ENCODE data around the gene PRR35.

The PRR35 gene

DNA sequence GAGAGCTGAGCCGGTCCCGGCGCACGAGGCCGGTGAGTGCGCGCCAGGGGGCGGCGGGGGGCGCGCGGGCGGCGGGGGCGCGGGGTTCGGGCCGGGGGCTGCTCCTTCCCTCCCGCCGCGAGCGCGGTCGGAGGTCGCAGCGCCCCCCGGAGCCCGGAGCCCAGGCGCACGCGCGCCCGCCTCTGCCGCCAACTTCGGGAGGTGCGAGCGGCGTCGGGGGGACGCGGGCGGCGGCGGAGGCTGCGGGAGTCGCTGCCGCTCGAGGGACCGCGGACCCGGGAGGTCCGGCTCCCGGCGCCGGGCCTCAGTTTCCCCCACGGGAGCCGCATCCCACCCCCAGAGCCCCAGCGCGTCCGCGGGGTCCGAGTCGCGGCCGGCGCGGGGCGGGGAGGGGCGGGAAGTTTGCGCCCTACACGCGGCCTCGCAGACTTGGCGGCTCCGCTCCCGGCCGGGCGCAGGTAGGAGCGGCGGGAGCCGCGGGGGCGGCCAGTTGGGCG lies at the start of gene PRR35:
TSS of gene PRR35 (plus strand) at position 191 of the 497 bp plus-strand sequence. CDS start 2,901 bp downstream, outside the sequence.
- DNase-seq: no peak

DNA sequence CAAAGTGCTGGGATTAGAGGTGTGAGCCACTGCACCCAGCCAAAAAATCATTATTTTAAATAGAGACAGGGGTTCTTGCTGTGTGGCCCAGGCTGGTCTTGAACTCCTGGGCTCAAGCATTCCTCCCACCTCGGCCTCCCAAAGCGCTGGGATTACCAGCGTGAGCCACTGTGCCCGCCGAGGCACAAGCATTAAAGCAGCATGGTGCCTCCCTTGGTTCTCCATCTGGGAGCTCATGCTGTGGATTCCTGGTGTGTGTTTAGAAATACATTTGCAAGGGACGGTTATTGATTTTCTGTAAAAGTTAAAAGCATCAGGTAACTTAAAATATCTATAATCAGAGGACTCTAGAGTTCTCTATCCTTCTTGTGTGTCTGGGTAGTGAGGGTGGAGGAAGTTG lies 47.4 kb upstream of the PRR35 start:
- no peak for DNase-seq

DNA sequence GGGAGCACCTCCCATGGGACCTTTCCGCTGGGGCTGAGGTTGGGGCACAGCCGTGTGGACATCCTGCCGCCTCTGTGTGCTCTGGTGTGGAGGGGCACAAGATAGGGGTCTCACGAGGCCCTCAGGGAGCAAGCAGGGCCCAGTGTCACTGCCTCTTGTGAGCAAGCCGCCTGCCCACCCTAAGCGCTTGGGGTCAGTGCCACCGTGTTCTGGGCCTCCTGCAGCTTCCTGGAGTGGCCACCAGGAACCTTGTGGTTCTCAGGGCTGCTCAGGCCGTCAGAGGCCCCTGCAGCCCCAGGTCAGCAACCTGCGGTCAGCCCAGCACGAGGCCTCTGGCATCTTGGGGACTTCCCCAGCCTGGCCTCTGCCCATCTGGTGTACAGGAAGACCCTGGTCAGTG lies 46.2 kb upstream of the PRR35 start:
- no peak for DNase-seq

DNA sequence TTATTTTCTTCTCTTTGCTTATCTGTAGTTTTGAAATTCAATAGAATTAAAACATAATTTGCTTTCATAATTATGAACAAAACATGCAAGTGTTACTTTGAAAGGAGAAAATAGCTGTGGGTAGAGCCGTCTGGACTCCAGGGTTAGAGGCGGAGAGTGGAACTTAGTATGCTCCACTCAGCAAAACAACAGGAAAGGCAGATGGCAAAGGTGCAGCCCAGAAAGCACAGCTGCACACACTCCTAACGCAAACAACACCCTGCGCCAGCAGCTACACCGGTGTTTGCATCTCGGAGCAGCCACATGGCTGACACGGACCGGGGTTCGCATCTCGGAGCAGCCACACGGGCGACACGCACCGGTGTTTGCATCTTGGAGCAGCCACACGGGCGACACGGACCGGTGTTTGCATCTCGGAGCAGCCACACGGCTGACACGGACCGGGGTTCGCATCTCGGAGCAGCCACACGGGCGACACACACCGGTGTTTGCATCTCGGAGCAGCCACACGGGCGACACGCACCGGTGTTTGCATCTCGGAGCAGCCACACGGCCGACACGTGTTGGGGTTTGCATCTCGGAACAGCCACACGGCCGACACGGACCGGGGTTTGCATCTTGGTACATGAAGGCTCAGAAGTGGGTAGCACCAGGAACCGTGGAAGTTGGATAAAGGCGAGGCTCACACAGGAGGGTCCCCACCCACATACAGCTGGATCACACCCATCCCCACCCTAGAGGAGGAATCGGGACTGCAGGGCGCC lies 44.8 kb upstream of the PRR35 start:
- no peak for DNase-seq

DNA sequence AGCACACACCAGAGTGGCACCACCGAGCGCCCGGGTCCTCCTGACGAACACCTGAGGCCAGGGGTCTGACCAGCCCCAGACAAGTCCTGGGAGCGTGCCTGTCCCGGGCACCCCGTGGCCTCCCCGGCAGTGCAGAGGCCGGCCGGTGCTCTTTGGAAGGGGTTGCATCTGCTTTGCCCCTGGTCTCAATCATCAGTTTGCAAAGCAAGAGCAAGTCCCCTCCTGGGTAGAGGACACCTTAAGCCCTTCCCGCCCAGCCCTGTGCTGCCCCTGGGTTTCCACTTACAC lies 44.3 kb upstream of the PRR35 start:
- no peak for DNase-seq

DNA sequence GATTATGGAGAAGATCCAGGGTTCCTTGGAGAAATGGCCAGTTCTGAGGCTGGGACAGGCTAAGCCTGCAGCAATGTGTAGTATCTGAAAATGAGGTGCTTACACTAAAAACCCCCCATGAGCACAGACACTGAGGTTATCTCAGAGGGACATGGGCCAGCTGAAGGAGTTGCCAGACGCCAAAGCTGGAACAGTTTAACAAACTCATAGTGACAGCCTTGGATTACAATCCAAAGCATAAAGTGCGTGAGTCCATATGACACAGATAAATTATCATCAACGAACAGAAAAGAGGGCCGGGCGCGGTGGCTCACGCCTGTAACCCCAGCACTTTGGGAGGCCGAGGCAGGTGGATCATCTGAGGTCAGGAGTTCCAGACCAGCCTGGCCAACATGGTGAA lies 43.9 kb upstream of the PRR35 start:
- DNase-seq: peak; percentile 65

DNA sequence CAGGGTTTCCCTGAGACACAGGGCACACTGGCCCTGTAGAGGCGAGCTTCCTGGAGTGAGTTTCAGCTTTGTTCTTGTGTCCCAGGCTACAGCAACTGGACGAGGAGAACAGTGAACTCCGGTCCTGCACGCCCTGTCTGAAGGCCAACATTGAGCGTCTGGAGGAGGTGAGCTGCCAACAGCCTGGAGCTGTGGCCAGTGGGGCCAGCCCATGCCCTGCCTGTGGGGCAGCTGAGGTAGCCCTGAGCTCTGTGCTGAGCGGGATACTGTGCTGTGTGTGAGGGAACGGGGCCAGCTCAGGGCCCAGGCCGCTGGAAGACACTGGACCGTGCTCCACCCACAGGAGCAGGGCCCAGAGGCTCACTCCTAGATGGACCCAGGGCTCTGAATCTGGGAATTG lies 41.3 kb upstream of the PRR35 start:
- DNase-seq: no peak

DNA sequence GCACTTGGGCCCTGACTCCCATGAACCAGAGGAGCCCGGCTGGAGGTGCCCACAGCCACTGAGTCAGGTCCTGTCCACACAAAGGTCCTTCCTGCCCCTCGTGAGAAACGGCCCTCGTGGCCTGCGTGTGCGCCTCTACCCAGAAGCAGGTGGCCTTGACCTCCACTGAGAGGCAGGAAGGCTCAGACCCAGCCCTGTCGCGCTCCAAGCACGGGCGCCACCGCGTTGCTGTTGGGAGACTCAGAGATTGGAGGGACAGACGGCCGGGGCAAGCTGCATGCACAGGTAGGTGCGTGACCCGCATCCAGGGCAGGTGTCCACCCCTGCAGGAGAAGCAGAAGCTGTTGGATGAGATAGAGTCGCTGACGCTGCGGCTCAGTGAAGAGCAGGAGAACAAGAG lies 40.8 kb upstream of the PRR35 start:
- DNase-seq: no peak

DNA sequence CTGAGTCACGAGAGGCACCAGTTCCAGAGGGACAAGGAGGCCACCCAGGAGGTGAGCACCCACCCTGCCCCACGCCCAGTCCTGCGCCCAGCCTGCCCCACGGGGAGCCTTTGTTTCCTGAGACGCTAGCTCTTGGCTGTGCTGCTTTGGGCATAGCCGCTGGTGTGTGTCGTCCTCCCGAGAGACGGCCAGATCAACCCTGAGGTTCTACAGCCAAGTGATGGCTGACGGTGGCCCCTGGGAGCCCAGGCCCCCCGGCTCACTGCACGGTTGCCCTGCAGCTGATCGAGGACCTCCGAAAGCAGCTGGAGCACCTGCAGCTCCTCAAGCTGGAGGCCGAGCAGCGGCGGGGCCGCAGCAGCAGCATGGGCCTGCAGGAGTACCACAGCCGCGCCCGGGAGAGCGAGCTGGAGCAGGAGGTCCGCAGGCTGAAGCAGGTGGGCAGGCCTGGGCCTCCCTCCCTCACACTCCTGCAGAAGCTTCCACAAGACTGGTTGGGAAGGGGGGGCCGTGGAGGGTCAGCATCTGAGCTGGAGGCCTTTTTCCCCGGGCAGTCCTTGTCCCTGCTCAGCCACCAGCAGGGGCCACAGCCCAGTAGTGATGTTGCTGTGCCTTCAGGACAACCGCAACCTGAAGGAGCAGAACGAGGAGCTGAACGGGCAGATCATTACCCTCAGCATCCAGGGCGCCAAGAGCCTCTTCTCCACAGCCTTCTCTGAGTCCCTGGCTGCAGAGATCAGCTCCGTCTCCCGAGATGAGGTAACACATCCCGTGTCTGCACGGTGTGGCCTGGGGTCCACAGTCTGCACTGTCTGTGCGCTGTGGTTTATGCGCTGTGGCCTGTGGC lies 40.1 kb upstream of the PRR35 start:
- DNase-seq: no peak

DNA sequence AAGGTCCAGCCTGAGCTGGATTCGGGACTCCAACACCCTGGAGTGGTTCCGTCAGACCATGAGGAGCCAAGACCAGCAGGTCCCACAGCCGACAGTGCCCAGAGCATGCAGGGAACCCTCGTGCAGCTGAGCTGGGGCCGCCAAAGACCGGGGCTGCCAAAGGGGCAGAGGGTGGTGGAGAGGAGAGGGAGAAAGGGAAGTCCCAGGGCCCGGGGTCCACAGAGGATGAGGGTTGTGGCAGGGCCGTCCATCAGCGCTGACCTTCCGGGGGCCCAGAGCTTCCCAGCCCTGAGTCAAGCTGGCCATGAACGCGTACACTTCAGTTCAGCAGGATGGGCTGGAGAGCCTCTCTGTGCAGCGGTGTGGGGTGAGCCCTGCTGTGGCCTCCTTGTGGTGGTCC lies 39.3 kb upstream of the PRR35 start:
- no peak for DNase-seq

DNA sequence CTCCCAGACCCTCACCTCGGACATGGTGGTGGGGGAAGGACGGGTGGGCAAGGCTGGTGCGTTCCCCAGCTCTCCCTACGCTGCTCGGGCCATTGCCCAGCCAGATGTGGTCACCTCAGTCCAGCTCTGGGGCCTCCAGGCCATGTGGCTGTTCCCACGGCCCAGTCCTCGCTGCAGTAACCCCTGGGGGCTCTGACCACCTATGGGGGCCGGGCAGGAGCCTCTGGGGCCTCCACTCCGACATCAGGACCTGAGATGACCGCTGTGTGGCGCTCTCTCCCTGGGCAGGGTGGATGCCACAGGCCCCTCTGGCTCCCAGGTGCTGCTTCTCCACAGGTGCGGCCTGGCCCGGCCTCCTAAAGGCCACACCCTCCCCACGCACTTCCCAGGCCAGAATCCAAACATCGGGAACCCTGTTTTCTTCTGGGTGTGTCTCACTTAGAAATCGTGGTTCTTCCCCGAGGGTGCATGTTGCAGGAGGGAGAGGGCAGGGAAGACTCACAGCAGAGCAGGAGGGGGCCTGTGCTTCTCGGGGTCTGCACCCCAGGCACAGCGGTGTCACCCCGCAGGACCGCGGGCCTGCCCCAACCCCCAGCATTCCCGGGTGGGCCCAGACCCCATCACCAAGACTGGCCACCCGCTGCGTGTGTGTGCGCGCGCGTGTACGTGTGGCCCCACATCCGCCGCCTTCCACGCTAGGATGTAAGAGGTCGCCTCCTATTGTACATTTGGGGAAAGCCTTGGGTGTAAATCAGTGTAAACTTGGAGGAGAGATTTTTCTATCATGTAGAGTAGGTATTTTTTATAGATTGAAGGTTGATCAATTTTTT lies 38.6 kb upstream of the PRR35 start:
- DNase-seq: no peak

DNA sequence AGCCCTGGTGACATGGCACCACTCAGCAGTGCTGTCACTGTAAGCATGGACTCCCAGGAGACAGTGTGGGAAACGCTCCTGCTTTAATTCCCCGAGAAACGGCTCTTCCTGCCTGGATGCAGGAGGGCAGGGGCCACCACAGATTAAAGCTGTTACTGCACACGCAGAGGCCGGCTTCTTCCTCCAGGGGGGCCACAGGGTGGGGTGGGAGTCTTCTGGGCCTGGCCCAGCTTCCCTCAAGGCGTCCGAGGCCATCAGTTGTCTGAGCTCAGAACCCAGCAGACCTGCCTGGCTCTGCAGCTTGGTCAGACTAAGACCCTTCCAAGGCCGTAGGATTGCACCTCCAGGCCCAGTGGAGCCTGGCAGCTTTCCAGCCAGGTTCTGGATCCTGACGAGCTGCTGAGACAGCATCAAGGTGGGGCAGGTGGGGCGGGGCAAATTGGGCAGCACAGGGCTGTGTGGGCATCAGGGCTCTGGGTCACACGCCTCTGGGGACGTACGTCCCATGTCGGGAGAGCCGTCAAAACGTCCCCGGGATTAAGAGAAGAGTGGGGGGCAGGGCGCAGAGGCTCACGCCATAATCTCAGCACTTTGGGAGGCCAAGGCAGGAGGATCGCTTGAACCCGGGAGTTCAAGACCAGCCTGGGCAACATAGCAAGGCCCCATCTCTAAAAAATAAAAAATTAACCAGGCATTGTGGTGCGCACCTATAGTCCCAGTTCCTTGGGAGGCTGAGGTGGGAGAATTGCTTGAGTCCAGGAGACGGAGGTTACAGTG lies 37.7 kb upstream of the PRR35 start:
- DNase-seq: no peak

DNA sequence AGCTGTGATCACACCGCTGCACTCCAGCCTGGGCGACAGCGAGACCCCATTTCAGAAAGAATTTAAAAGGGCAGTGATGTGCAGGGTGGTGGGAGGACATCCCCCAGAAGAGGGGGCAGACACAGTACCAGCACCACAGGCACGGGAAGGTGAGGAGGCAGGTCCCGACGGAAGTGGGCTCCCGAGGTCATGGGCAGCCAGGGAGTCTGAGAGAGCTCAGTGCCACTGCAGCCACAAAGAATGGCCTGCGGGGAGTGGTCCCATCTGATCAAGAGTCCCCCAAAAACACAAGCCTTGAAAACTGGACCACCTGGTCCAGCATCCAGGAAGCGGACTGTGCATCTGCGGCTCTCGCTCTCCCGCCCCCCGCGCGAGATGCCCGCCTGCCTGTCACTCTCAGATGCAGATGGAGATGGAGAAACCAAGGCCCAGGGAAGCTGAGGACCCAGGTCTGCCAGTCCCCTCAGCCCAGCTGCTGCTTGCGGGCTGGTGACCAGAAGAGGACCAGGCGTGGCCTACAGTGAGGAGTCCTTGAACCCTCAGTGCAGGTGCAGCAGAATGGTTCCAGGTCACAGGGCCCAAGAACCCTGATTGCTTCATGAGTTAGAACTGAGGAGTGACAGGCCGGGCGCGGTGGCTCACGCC lies 37.0 kb upstream of the PRR35 start:
- no peak for DNase-seq

DNA sequence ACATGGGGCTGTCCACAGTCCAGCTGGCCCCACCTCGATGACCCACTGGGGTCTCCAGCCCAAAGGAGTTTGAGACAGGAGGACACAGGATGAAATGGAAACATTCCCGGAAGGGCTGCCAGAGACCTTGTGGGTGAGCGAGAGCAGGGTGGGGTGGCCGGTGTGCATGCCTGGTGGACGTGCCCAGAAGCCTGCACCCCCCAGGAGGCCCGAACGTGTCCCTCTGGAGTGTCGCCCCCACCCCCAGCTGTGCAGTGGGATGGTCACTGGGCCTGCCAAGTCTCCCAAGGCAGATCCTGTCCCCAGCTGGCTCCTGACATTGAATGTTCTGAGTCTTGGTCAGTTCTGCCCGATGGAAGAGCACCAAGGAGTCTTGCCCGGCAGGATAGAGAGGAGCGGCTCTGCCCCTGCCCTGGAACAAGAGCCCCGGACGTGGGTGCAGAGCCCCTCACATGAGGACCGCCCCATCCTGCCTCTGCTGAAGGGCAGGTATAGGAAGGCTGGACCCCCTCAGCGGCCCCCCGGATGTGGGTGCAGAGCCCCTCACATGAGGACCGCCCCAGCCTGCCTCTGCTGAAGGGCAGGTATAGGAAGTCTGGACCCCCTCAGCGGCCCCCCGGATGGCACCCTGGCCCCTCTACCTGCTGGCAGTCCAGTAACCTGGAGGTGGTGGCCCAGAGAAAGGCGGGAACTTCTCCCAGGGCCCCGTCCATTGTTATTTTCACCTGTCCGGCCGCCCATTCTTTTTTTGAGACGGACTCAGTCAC lies 35.7 kb upstream of the PRR35 start:
- DNase-seq: no peak

DNA sequence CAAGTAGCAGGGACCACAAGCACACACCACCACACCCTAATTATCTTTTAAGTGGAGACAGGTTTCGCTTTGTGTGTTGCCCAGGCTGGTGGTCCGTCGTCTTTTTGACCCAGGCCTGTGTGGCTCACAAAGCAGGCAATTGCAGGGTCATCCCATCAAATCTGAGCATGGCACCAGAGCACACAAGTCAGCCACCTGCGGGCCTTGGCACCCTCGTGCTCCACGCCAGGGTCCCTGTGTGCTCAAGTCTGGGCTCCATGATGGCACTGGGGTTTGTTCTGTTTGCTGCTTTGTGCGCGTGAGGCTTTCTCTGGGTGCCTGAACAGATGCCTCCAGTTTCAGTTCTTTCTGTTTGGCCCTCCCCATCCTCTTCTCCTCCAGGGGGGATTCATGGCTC lies 35.1 kb upstream of the PRR35 start:
- no peak for DNase-seq

DNA sequence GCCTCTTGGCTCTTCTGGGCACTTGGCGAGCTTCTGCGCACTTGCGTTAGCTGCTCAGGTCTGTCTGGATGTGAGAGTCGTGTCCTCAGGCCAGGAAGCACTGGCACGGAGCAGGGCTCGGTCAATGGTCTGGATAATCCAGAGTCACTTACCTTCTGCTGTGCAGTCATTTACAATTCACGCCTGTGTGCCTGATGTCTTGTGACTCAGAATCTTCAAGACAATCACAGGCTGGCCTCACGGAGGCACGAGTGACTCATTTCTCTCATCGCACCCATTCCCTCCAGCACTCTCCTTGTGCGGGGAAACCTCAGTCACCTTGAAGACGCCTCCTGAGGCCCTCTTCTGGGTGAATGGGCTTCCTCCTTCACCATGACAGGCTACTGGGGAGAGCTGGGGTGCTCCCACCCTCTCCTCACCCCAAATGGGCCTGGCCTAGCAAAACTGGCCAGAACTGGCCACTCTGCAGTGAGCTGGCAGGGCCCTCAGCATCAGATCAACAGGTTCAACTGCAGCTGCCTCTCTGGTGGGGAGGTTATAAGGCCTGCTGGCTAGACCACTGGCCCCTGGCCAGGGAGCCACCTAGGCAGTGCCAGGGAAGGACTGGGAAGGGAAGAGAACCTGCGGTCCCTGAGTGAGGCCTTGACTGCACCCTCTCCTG lies 34.5 kb upstream of the PRR35 start:
- DNase-seq: peak; percentile 47

DNA sequence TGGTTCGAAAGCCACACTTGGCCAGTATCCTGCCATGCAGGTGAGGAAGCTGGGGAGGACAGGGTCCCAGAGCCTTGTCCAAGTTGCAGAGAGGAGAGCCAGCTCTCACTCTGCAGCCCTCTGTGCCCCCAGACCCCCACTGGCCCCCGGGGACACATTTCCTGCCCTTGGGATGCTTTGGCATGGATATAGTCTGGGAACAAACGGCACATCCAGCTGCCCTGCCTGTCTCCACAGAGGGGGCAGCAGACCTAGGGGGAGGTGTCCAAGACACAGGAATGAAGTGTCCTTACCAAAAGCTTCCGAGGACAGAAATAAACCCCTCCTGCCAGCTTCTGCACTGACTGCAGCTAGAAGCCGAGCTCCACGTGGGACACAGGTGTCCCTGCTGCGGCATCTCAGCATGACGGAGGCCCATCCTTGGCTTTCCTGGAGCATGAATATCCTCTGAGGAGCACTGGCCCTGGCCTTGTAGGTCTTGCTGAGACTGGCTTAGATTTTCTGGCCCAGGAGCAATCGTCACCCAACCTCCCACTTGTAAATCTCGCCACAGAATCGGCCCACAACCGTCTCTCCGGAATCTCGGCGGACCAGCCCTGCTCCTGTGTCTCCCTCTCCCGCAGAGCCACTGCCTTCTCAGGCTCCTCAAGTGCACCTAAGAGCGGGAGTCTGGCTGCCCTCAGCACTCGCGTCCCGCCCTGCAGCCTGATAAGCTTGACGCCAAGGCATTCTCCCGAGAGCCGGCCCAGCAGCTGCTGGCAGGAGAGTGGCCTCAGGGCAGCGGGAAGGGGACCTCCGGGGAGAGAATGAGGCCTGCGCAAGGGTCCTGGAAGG lies 33.8 kb upstream of the PRR35 start:
- peak; percentile 81 for DNase-seq

DNA sequence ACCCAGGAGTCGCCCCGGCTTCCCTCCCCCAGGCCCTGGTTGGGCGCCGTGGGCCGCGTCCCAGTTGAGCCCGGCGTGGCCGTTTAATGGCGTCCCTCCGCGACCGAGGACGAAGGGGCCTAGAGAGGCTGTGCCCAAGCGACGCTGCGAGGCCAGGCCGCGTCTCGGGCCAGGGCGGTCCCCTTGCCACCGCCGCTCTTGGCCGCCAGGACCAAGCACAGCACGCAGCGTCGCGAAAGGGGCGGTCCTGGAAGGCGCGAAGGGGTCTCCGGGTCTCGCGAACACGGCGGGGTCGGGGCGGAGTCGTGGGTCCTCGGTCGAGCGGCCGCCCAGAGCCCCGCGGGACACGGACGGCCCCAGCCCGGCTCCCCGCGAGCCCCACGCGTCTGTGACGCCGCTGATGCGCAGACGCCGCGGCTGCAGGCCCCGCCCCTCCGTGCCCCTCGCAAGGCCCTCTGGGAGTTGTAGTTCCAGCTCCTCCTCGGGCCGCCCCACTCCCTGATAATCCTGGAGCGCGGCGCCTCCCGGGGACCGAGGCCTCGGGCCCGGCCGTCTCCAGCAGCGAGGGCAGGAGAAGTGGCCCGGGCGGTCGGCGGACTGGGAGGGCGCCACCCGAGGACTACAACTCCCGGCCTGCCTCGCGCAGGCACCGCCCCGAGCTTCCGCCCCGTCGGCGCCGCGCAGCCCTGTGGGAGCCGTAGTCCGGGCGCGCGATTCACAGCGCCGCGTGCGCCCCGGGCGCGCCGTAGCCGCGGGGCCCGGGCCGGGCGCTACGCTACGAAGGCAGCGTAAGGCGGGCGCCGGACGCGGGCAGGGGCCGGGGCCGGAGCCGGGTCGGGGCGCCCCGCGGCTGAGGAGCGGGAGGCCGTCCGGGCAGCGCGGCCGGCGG lies 32.9 kb upstream of the PRR35 start, which contains the start of gene CAPN15:
TSS of gene CAPN15 (plus strand) at position 698 of the 889 bp plus-strand sequence. CDS start 19,127 bp downstream, outside the sequence.
- peak; percentile 94 for DNase-seq
